ENCODE data around the gene EPHB6.

GRCh38 chr7:142835487-142835886 lies 19.4 kb upstream of the EPHB6 start:
- TF ChIP-seq, protein P1, sequence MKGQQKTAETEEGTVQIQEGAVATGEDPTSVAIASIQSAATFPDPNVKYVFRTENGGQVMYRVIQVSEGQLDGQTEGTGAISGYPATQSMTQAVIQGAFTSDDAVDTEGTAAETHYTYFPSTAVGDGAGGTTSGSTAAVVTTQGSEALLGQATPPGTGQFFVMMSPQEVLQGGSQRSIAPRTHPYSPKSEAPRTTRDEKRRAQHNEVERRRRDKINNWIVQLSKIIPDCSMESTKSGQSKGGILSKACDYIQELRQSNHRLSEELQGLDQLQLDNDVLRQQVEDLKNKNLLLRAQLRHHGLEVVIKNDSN (IDR thresholded peaks at IDR 0.05) = no peak
- TF ChIP-seq TAF1 (IDR thresholded peaks at IDR 0.05; ENCODE audit: low read depth) = no peak
